OCI-M1 (cell line): ENCODE measurements around the gene KLHL29.

ENCODE experiments used
- DNase-seq: peaks from one replicate; lab custom pipeline; 2025; lab: John Stamatoyannopoulos, UW

KLHL29 gene

GRCh38 chr2:23399674-23400261 is 14.8 kb downstream of the KLHL29 start:
- DNase-seq: peak; percentile 48

DNA sequence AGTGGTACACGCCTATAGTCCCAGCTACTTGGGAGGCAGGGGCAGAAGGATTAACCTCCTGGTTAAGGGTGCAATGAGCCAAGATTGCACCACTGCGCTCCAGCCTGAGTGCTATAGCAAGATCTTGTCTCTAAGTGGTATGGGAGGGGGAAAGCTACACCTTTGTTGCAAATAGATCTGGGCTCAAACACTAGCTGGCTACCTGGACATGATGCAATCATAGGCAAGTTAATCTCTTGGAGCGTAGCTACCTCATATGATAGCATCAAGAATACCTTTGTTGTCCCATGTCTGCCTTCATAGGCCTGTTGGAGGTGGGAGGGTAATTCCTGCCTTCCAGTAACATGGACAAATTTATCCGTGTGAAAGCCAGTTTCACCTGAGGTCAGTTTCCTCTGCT is 15.7 kb downstream of the KLHL29 start:
- no peak for DNase-seq

GRCh38 chr2:23401427-23402204 is 16.6 kb downstream of the KLHL29 start:
- no peak for DNase-seq

- DNase-seq: no peak
These were observed 17.3 kb downstream of the KLHL29 start for GRCh38 chr2:23402205-23402740.

GRCh38 chr2:23404426-23404825 is 19.4 kb downstream of the KLHL29 start:
- DNase-seq: peak; percentile 86

- DNase-seq: no peak
These were observed 24.3 kb downstream of the KLHL29 start for GRCh38 chr2:23409248-23409647.

GRCh38 chr2:23410596-23410995 is 25.6 kb downstream of the KLHL29 start:
- DNase-seq: no peak

DNA sequence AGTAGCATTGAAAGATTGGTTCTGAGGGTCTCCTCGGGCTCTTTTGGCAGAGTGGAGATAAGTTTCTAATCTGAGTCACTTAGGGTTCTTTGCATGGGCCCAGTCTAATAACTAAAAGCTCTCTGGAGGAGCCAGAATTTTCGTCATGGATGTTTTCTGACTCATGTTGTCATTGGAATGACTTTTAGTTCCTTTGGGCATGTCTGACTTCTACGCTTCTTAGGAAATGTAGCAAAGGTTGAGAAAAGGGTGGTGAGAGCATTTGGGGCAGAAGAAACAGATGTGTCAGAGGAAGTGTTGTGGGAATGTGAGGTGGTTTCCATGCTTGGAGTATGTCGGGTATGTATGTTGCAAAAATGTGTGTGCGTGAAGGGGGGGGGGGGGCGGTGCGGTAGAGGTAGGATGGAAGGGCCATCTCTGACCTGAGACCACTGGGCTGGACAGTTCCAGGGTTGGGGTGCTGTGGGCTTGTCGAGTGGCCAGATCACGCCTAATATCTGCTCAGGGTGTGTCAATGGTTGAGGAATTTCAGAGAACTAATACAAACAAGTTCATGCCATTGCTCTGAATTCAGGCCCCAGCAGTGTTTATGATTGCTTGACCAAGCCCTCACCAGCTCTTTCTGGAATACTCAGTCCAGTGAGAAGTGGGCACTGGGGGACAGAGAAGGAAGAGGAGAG is 26.9 kb downstream of the KLHL29 start:
- no peak for DNase-seq

- DNase-seq: no peak
These were observed 27.7 kb downstream of the KLHL29 start for GRCh38 chr2:23412556-23413155.

DNA sequence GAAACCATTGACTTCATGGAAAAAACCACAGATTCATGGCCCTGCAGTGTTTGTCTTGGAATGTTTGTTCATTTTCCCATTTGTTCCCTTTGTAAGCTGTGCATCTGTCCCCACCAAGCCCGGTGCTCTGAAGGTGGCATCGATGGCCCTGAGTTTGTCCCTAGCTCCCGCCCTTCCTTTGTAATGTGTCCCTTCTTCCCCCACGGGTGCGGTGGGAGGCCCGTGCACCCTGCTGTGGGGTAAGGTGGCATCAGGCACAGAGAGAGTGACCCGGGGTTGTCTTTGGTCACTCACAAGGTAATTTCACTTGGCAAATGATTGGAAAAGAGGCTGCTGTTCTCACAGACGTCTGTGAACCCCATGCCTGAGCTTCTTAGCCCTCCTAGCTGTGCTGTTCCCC is 28.7 kb downstream of the KLHL29 start:
- no peak for DNase-seq

GRCh38 chr2:23414106-23414505 is 29.1 kb downstream of the KLHL29 start:
- no peak for DNase-seq

- peak; percentile 51 for DNase-seq
These were observed 29.9 kb downstream of the KLHL29 start for GRCh38 chr2:23414871-23415270.

DNA sequence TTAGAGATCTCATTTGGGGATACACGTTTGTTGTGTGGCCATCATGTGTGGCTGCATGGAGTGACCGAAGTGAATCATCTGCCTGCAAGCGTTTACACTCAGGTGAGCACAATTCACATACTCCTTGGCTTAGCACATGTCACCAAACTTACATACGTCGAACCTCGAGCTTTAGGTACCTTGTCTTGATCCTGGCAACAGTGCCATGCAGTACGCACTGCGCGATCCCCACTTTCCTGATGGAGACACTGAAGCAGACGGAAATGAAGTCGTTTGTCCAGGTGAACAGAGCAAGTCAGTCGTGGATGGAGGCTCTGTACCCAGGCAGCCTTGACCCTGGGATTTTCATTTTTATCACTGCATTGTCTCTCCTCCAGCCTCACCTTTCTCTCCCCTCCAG is 32.3 kb downstream of the KLHL29 start:
- DNase-seq: no peak

GRCh38 chr2:23418056-23418455 is 33.1 kb downstream of the KLHL29 start:
- DNase-seq: no peak

DNA sequence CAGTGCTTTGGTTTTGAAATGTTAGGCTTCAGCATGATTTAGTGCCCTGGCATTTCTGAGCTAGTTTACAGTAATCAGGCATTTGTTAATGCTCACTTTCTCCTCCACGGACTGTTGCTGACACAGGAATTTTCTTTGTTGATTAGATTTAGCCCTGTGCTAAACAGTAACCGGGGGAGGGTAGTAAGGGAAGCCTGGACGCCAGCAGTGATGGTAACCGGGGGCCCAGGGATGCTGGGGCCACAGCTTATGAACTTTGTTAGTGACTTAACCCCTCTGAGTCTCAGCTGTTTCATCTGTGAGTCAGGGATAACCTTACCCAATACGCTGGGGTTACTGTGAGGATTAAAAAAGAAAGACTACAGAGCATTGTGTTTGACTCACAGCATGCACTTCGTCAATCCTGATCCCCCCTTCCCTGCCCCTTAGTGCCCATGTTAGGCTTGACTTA is 33.5 kb downstream of the KLHL29 start:
- no peak for DNase-seq

DNA sequence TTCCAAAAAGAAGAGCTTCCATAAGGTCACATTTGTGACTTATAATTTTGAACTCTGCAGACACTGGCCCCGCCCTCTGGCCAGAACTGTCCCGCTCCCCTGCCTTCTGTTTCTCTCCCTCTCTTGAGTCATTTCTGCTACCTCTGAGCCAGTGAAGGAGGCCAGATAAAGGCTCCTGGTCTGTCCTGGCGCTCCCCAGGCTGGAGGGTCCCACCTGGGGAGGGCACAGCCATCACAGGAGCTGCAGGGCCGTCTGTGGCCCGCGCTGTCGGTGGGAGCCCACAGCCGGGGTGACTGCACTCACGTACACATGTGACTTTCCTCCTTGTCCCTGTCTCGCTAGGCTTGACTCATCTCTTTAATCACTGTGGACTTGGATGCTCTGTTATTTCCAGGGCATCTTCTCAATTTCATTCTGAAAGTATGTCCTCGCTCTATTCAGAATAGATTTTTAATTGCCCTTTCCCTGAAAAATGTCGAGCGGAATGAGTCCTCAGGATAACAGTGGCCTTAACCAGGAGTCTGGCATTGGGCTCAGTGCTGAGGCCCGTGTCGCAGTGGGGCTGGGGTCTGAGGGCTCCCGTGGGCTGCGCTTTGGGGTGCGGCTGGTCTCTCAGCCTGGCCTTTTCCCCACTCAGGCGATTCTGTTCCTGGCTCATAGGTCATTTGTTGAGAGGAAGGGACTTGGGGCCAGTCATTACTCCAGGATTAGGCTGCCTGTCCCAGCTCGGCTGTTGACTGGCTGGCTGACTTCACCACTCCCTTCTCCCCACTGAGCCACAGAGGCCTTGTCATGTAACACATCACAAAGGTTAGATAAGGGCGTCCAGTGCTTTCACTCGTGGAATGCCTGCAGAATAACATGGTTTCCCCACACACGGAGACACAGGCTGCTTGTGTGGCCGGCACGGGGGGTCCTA is 34.5 kb downstream of the KLHL29 start:
- peak; percentile 8 for DNase-seq

- DNase-seq: no peak
These were observed 35.3 kb downstream of the KLHL29 start for GRCh38 chr2:23420091-23420839.

DNA sequence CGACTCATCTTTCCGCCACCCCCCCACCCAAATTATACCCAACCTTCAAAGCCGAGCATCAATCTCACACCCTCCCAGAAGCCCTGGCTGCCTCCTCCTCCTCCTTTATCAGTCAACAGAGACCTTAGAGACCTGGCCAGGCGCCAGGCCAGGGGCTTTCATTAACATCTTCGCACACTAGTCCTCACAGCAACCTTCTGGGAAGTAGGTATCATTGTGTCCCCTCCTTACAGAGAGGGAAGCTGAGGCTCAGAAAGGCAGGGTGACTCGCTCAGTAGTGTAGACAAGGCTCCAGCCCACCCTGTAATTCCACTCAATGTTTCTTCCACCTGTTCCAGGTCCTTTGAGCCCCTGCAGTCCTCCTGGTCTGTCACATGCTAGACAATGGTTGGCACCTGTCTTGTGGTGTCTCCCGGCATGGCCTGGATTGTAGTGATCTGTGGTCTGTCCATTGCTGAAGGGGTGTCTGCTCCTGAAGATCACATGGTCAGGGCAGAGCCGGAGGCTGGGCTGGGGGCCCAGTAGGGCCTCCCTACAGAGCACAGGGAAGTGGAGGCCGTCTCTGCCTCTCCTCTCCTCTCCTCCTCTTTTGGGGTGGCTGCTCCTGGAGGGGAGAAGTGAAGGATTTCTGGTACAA is 36.0 kb downstream of the KLHL29 start:
- peak; percentile 12 for DNase-seq

DNA sequence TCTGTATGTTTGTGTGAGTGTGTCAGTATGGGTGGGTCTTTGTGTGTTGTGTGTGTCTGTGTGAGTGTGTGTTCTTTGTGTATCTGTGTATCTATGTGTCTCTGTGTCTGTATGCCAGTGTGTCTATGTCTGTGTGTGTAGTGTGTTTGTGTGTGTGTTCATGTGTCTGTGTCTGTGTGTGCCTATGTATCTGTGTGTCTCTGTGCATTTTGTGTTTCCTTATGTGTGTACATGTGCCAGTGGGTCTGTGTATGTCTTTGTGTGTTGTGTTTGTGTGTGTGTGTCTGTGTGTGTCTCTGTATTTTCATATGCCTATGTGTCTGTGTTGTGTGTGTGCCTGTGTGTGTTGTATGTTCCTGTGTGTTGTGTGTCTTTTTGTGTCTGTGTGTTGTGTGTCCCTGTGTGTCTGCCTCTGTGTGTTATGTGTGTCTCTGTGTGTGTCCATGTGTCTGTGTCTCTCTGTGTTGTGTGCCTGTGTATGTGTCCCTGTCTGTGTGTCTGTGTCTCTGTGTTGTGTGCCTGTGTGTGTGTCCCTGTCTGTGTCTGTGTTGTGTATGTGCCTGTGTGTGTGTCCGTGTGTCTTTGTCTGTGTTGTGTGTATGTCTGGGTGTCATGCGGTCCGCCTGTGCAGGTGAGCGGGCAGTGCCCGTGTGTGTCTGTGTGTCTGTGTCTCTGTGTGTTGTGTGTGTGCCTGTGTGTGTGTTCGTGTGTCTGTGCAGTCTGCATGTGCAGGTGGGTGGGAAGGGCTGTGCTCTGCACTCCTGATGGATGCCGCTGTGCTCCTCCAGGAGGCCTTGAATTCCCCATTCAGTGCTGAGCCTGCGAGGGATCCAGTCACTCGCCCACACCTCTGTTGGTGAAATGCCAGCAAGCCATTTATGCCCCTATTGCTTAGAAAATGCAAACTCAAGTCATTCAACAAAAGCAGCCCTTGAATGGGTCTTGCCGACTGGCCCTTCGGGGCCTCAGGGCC is 37.4 kb downstream of the KLHL29 start:
- no peak for DNase-seq
